ENCODE measurements around the gene KDR. TPM values are rescaled to one million over a fixed set of nuclear protein-coding genes. Genes with fewer than 3 reads are reported as not detected.

KDR gene
- total RNA-seq, 4 donors from 2014 or later: 5.4 to 12.4 (median 8.3) TPM

- H3K27ac ChIP-seq: no peak overlapping the region
- H3K36me3 ChIP-seq: no peaks in the 10 kb centered on the region
- no peak for DNase-seq (ENCODE audit: low spot score in 2 of 2)
- no peaks in the 10 kb centered on the region for H3K4me1 ChIP-seq
- no peaks in the 10 kb centered on the region for H3K27me3 ChIP-seq
- no peak for TF ChIP-seq POLR2A (IDR thresholded peaks at IDR 0.05)
- TF ChIP-seq EP300 (IDR thresholded peaks at IDR 0.05): no peak
- TF ChIP-seq POLR2AphosphoS5 (IDR thresholded peaks at IDR 0.05): no peak
- no peak for TF ChIP-seq CTCF (IDR thresholded peaks at IDR 0.05)
- 93% methylated on average over 4 of the region's 4 CpGs for WGBS
- H3K4me3 ChIP-seq: no peak overlapping the region
- no peaks in the 10 kb centered on the region for H3K9me3 ChIP-seq
These were observed 25.6 kb downstream of the KDR start for GRCh38 chr4:55099816-55100215.

GRCh38 chr4:55098456-55099204, 26.8 kb downstream of the KDR start:
- no peak overlapping the region for H3K27ac ChIP-seq
- H3K9me3 ChIP-seq: no peaks in the 10 kb centered on the region
- TF ChIP-seq POLR2AphosphoS5 (IDR thresholded peaks at IDR 0.05): no peak
- no peak for TF ChIP-seq CTCF (IDR thresholded peaks at IDR 0.05)
- TF ChIP-seq POLR2A (IDR thresholded peaks at IDR 0.05): no peak
- TF ChIP-seq EP300 (IDR thresholded peaks at IDR 0.05): no peak
- WGBS: 83% methylated on average over 10 of the region's 10 CpGs
- H3K4me3 ChIP-seq: no peak overlapping the region
- no peaks in the 10 kb centered on the region for H3K4me1 ChIP-seq
- H3K27me3 ChIP-seq: no peaks in the 10 kb centered on the region
- no peaks in the 10 kb centered on the region for H3K36me3 ChIP-seq
- no peak for DNase-seq (ENCODE audit: low spot score in 2 of 2)

- DNase-seq (ENCODE audit: low spot score in 2 of 2): no peak
- Histone ChIP-seq H3K27ac (no peak overlapping the region), H3K4me3 (no peak overlapping the region), H3K36me3 (no peaks in the 10 kb centered on the region), H3K4me1 (no peaks in the 10 kb centered on the region), H3K27me3 (no peaks in the 10 kb centered on the region), H3K9me3 (no peaks in the 10 kb centered on the region)
- WGBS: 82% methylated on average over 4 of the region's 4 CpGs
- TF ChIP-seq POLR2A (IDR thresholded peaks at IDR 0.05): no peak
- TF ChIP-seq POLR2AphosphoS5 (IDR thresholded peaks at IDR 0.05): no peak
- no peak for TF ChIP-seq CTCF (IDR thresholded peaks at IDR 0.05)
- no peak for TF ChIP-seq EP300 (IDR thresholded peaks at IDR 0.05)
These were observed 28.8 kb downstream of the KDR start for GRCh38 chr4:55096619-55097018.

- Histone ChIP-seq H3K36me3 (no peaks in the 10 kb centered on the region), H3K27ac (no peak overlapping the region), H3K27me3 (no peaks in the 10 kb centered on the region), H3K9me3 (no peaks in the 10 kb centered on the region), H3K4me3 (no peak overlapping the region), H3K4me1 (no peaks in the 10 kb centered on the region)
- 91% methylated on average over 3 of the region's 3 CpGs for WGBS
- TF ChIP-seq POLR2AphosphoS5 (IDR thresholded peaks at IDR 0.05): no peak
- TF ChIP-seq CTCF (IDR thresholded peaks at IDR 0.05): no peak
- no peak for TF ChIP-seq EP300 (IDR thresholded peaks at IDR 0.05)
- TF ChIP-seq POLR2A (IDR thresholded peaks at IDR 0.05): no peak
- no peak for DNase-seq (ENCODE audit: low spot score in 2 of 2)
These were observed 29.4 kb downstream of the KDR start for GRCh38 chr4:55096045-55096444.

GRCh38 chr4:55092504-55092903, 32.9 kb downstream of the KDR start:
- Histone ChIP-seq H3K4me3 (no peak overlapping the region), H3K4me1 (no peaks in the 10 kb centered on the region), H3K36me3 (no peaks in the 10 kb centered on the region), H3K27me3 (no peaks in the 10 kb centered on the region), H3K9me3 (no peaks in the 10 kb centered on the region), H3K27ac (no peak overlapping the region)
- no peak for DNase-seq (ENCODE audit: low spot score in 2 of 2)
- 100% methylated on average over 2 of the region's 2 CpGs for WGBS
- TF ChIP-seq POLR2AphosphoS5 (IDR thresholded peaks at IDR 0.05) (no peak), CTCF (IDR thresholded peaks at IDR 0.05) (no peak)

All from suprapubic skin (tissue), 4 donors.